ENCODE data around the gene LIMCH1. TPM values are rescaled to one million over a fixed set of nuclear protein-coding genes. Genes with fewer than 3 reads are reported as not detected.
"Not testable (repeated sequence)": the region's sequence is repeated elsewhere in the genome, so short reads cannot be mapped to it uniquely, and the experiment has no call there.

Gene LIMCH1
- total RNA-seq, 2 donors from 2014 or later, result 7.2 to 9.5 TPM

DNA sequence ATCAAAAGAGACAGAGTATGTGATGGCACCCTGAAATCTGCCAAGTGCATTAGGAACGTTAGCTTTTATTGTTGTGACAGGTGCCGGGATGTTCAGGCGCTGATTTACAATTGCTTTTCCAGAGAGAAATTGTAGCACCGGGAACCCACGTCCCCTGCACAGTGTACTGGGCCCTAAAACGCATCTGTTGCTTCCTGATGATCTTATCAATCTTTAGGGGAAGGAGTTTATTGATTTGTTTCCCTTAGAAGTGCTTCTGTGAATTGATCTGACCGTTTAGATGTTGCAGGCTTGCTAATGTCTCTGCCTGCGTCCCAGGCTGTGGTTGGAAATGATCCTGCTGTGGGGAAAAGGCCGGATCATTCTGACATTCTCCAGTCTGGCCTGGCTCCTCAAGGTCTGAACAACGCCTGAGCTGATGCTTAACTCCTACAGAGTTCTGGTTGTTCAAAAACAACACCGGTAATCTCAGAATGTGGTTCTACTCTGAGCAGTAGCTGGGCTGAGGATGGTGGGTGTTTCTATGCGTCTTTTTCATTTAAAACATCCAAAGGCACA is 193.7 kb downstream of the LIMCH1 start:
- DNase-seq (no peak), ATAC-seq (no peak)
- intact Hi-C loops (cut with DNase I, micrococcal nuclease), result no loop called here

DNA sequence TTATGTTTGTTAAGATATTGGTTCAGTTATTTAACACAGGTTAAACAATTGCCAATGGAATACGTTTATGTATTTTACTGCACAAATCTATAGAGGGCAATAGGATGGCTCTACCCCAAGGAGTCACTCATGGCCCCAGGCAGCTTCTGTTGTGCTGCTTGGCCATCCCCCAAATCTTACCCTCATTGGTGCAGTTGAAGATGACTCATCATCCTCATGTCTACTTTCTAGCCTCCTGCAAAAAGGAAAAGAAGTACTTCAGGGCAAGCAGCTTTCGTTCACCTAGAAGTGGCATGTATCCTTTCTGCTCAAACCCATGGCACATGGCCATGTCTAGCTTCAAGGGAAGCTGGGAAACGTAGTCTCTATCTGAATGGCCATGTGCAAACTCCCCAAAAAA is 196.4 kb downstream of the LIMCH1 start:
- no peak for ATAC-seq
- no peak for DNase-seq
- intact Hi-C loops (cut with DNase I, micrococcal nuclease), result no loop called here

GRCh38 chr4:41737491-41737890 is 199.5 kb downstream of the LIMCH1 start:
- intact Hi-C loops (cut with DNase I, micrococcal nuclease); DNase-seq; ATAC-seq: not testable (repeated sequence)

- DNase-seq, result no peak
- no peak for ATAC-seq
- intact Hi-C loops (cut with DNase I, micrococcal nuclease), result no loop called here
Observed at GRCh38 chr4:41741354-41741753, 203.4 kb downstream of the LIMCH1 start.

GRCh38 chr4:41744572-41745291 is 206.8 kb downstream of the LIMCH1 start:
- no peak for DNase-seq
- ATAC-seq, result no peak
- intact Hi-C loops (cut with DNase I, micrococcal nuclease), result no loop called here

DNA sequence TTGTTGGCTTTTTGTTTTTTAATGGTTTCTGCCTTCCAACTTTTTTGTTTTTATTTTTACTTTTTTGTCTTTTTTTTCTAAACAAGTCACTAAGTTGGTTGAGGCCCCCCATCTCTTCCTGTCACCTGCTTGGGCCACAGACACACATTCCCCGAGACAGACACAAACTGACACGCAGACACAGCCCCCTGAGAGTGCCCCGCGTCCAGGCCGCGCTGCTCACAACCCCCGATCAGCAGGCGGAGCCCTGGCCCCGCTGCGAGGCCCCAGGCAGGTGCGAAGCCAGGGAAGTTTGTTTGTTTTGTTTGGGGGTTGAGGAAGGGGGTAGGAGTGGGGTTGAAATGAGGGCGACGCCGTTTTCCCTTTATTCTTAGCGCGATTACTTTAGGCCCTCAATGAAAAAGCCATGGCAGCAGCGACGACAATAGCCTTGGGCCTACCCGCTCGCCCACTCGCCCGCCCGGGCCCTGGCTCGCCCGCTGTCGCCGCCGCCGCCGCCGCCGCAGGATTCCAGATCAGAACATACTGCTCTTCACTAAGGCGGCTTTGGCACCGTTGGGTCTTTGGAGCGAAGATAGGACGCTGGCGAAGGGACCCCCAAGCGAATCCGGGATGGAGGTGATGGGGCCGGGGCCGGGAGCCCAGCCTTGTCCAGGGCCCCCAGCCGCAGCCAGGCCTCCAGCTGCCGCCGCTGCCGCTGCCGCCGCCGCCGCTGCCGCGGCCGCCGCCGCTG is 207.5 kb downstream of the LIMCH1 start:
- ATAC-seq, result no peak
- intact Hi-C loops (cut with DNase I, micrococcal nuclease), result no loop called here
- DNase-seq, result no peak

- intact Hi-C loops (cut with DNase I, micrococcal nuclease), result no loop called here
- DNase-seq (no peak), ATAC-seq (no peak)
Observed at GRCh38 chr4:41746025-41746439, 208.1 kb downstream of the LIMCH1 start.

DNA sequence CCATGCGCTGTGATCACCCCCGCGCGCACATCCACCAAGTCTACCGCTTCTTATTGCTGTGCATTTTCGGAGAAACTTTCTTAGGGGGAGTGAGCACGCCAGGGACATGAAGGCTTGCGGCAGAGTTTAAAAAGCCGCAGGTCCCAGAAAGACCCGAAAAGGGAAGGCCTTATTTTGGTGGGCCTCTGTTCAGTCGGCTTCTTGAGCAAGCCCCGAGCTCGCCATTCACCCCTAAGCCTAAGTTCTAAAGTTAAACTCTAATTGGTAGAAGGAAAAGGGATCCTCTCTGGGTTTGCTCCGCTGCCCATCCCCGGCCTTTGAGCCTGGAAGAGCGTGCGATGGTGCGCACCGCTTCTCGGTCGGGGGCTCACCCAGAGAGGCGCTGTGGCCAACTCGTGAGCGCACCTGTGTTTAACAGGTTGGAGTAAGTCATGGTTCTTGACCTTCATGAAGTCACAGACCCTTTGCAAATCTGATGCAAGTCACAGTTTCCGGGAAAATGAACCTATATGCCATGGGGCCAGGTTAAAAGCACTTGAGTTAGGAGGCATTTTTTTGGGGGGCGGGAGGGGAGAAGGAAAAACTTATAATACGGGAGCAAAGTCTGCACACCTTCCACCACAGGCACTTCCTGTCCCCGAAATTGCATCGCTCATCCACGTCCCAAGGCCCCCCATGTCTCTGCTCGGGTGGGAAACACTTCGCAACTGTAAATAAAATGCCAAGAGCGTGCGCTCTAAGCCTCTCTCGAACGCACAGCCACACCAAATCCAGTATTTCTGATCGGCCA is 208.7 kb downstream of the LIMCH1 start:
- DNase-seq, result no peak
- no peak for ATAC-seq
- intact Hi-C loops (cut with DNase I, micrococcal nuclease), result no loop called here

DNA sequence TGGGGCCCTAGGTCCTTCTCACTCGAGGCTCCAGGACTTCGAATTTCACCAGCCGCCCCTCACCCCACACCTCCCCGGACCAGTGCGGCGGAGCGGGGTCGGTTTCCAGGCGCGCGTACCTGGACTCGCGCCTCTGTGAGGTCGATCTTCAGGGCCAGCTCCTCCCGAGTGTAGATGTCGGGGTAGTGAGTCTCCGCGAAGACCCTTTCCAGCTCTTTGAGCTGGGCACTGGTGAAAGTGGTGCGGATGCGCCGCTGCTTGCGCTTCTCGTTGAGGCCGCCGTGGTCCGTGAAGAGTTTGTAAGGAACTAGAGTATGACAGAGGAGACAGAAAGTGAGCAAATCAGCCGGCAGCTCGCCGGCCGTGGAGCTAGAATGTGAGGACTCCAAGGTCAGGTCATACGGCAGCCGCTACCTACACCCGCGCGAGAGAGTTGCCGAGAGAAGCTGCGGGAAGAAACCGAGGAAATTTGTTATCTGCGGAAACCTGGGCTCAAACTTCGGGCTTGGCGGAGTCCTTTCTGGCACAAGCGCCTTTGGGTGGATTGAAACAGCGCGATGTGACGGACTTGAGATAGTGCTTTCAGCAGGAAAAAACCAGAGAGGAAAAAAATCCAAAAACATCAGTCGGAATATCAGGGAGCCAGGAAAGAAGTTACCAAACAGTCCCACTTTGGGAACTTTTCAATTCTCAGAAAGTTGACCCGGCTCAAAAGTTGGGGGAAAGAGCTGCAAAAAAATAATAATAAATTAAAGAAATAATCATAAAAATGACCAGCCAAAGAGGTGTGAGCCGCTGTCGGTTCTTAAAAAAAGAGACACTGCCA is 209.5 kb downstream of the LIMCH1 start:
- DNase-seq (no peak), ATAC-seq (no peak)
- intact Hi-C loops (cut with DNase I, micrococcal nuclease), result no loop called here

DNA sequence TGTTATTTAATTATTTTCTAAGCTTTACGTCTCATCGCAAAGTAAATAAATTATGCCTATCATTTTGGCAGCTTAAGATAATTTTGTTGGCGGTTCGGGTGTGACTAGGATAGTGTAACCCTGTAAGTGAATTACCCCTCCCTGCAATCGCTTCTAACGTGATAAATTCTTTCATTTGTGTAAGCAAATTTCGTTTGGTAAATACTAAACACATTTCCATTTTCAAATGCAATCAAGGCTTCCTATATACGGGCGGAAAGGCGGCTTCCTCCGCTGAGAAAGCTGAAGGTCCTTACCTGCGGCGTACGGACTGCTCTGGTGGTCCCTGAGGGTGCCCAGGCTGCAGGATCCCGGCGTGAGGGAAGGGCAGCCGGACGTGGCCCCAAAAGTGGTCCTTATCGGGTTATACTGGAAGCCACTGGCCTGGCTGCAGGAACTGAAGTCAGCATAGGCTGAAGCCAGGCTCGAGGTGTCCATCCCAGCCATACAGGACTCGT is 210.2 kb downstream of the LIMCH1 start:
- ATAC-seq (no peak), DNase-seq (no peak)
- intact Hi-C loops (cut with DNase I, micrococcal nuclease), result no loop called here

DNA sequence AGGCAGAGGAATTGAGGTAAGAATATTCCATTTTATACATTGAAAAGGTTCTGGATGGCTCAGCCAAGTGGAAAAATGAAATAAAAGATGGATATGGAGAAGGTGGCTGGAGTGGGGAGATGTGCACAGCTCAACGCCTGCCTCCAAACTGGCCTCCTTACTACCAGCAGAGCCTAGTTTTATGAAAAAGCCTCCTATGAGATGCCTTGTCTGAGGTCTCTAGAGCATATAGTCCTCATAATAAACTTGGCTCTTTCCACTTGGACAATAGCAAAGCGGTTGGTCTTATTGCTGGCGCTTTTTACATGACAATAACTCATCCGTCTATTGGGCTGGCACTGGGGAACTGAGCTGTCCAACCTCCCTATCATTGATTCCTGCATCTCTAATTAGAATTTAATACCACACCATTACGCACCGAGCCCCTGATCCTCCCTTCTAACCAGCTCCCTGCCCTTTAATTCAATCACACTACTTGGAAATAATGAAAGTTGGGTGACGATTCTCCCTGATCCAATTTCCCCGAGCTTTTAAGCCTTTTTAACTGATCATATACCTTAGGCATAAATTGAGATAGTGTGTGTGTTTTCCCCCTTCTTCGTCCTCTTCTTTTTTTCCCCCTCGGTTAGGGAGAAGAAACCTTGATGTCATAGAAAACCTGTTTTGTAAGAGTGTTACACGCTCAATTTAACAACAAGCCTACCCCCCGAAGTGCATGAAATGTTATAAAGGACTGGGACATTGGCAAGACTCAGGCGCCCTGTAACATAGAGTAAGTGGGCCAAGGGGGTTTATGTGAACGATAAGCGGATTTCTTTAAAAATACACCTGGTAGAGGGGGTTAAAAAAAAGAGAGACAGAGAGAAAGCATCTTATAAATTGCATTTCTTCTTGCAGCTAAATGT is 210.9 kb downstream of the LIMCH1 start, which contains the start of gene PHOX2B:
PHOX2B (minus strand) TSS at position 155 of the 905 bp plus-strand sequence; CDS start at position 40, 115 bp downstream.
- no peak for DNase-seq
- intact Hi-C loops (cut with DNase I, micrococcal nuclease), result no loop called here
- no peak for ATAC-seq

- intact Hi-C loops (cut with DNase I, micrococcal nuclease), result no loop called here
- ATAC-seq, result no peak
- no peak for DNase-seq
Observed at GRCh38 chr4:41749631-41750039, 211.7 kb downstream of the LIMCH1 start.

Other genes with a start within 250 kb of the LIMCH1 start
- under 1 TPM; 0.09 to 0.73 TPM for gene PHOX2B, start 210.6 kb downstream of the LIMCH1 start, total RNA-seq

All from left colon (tissue), 2 donors.